SW 1271 (cell line): Measurements from ENCODE around the gene GDF9.

ENCODE experiments used
- DNase-seq, 2 experiments: peaks; one replicate each; lab custom pipeline; 2025; lab: John Stamatoyannopoulos, UW

The GDF9 gene, protein sequence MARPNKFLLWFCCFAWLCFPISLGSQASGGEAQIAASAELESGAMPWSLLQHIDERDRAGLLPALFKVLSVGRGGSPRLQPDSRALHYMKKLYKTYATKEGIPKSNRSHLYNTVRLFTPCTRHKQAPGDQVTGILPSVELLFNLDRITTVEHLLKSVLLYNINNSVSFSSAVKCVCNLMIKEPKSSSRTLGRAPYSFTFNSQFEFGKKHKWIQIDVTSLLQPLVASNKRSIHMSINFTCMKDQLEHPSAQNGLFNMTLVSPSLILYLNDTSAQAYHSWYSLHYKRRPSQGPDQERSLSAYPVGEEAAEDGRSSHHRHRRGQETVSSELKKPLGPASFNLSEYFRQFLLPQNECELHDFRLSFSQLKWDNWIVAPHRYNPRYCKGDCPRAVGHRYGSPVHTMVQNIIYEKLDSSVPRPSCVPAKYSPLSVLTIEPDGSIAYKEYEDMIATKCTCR

DNA sequence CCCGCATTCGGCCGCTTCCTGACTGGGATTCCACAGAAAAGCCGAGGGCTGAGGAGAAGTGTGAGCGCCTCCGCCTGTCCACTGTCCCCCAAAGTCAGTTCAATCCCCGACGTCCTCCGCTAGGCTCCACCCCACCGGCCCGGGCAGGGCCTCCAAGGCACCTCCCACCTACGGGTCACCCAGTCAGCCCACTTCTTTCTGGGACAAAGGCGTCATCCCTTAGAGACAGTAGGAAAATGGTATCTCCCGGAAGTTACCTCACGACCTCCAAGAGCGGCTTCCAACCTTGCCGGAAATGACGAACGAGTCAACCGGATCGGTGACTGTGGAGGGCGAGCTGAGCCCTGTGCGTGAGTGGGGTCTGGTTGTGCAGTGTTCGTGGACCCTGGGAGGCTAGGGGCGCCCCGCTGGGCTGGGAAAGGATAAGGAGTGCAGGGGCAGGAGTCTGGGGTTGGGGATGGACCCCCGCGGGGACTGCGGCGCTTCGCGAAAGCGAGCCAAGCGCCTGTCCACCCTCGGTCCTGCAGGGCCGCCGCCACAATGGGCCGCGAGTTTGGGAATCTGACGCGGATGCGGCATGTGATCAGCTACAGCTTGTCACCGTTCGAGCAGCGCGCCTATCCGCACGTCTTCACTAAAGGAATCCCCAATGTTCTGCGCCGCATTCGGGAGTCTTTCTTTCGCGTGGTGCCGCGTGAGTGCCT, at the start of gene GDF9, which contains the start of gene UQCRQ:
GDF9 (minus strand) TSS at position 128 of the 704 bp plus-strand sequence. CDS start 1,936 bp downstream, outside the sequence.
UQCRQ (plus strand) TSS at position 301 of the 704 bp plus-strand sequence; CDS start at position 541, 240 bp downstream.
- DNase-seq, result peak; percentile 100

DNA sequence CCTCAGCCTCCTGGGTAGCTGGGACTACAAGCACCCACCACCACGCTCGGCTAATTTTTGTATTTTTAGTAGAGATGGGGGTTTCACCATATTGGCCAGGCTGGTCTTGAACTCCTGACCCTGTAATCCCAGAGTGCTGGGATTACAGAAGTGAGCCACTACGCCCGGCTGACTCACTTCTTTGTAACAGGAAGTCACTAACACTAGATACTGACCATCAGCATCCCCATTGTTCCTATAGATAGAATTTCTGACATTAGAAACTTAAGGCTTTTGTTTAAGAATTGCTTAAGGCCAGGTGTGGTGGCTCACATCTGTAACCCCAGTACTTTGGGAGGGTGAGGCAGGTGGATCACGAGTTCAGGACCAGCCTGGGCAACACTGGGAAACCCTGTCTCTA, 49.4 kb upstream of the GDF9 start:
- DNase-seq, result peak in 1 of 2 experiments; percentile 21

DNA sequence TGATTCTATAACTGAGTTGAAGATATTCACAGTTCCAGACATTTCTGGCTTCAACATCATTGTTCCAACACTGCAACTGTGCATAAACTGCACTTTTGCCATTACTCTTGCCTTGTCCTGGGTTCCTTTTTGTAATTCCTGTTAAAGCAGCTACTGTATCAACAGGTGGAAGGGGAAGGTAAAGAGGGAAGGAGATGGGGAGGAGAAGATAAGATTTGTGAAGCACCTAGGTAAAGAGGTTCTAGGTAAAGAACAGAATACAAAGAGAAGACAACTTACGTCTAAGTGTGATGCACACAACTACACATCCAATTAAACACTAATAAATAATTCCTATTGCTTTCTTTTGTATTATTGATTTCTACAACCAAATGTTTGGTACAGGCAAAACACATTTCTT, 43.4 kb upstream of the GDF9 start:
- no peak for DNase-seq

DNA sequence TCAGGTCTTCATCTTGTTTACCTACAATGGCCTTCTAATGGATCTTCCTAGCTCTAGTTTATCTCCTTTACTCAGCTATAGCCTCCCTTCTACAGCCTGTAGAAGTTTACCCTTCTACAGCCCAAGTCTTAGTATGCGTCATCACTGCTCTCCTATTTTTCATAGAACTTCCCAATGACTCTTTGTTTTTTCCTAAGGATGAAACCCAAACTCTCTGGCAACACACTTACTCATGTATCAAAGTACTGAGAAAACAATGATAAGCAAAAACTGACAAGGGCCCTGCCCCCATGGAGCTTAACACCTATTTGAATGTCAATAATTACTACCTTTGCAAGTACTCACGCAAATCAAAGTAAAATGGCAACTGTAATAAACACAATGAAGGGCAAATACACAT, 40.9 kb upstream of the GDF9 start:
- no peak for DNase-seq

DNA sequence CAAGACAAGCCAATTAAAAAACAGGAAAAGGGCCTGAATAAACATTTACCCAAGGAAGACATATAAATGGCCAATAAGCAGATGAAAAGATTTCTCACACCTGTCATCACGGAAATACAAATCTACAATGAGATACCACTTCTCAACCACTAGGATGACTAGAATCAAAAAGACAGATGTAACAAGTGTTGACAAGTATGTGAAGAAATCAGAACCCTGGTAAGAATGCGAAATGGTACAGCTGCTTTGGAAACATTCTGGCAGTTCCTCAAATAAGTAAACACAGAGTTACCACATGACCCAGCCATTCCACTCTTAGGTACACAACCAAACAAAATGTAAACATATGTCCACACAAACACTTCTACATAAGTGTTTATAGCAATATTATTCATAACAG, 39.7 kb upstream of the GDF9 start:
- DNase-seq, result peak in 1 of 2 experiments; percentile 28

DNA sequence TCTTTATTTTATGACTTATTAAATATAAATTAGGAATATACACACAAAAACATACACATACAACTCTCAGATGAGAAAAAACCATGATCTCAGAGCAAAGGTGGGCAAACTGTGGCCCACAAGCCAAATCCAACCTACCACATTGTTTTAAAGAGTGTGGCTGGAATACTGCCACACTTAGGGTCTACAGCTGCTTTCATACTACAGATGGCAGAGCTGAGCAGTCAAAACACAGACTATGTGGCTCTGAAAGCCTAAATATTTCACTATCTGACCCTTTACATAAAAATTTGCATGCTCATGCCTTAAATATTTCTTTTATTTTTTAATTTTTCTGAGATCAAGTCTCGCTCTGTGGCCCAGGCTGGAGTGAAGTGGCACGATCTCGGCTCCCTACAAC, 35.5 kb upstream of the GDF9 start:
- DNase-seq, result no peak

DNA sequence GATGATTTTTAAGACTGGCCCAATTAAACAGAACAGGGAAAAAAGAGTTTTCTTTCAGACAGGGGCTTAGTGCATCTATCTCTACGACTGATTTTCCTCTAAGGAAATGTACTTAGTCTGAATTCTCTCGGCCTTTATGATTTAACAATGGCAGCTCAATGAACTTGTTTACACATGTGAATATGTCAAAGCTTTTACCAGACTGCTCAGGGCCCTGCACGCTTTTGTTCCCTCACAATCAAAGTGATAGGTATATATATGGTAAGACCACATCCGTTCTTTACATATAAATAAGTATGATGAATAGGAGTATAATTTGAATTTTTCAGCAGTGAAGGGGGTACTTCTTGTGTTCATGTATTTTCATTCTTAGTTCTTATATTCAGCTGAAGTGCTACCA, 34.8 kb upstream of the GDF9 start:
- no peak for DNase-seq

DNA sequence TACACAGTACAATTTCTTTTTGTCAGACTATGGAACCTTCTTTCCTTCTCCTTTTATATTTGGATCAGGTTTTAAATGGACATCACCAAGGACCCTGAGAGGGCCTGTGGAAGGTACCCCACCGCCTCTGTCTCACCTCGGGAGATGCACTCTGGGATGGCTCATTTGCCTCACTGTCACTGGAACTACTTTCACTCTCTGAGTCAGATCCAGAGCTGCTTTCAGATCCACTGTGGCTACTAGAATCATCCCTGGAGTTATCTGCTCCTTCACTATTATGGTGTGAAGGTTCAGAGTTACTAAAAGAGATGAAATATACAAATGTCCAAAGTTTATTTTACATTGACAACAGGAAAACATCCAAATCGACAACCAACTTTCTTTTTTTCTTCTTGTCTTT, 31.8 kb upstream of the GDF9 start:
- no peak for DNase-seq

DNA sequence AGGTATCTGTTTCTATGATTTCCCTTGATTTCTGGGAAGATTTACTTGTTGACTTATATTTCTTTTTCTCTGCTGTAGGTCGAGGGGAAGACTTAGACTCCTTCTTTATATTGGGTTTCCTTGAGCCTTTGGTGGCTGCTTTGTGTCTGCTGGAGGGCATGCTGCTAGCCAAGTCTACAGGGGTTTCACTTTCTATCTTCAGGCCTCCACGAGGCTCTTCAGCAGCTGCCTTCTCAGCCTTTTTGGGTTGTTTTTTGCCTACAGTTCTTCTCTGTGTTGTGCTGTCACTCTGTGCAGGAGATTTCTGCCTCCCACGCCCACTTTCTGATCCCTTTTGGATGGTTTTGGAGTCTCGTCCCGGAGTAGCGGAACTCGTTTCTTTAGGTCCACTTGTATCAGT, 30.4 kb upstream of the GDF9 start:
- DNase-seq, result no peak

DNA sequence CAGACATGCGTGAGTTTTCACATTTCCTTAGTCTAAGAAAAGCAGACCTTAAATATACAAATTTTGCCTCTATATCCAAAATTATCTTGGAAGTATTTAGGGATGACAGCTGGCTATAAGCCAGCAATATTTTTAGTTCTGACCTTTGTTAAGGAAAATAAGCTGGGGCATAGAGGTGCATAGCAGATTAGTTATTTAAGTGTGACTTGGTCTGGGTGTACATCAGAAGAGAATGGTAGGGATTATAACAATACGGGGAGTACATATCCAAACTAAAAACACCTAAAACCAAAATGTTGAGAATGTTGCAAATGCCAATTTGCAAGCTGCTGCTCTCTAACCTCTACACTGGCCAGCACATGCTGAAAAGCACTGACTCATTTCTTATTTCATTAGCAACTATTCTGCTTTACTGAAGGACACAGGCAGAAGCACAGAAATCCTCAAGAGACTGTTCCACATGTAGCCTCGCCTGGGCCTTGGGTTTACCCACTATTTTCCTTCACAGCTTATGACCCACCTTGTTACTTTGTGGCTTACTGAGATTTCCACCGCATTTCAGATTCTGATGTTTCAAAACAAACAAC, 29.5 kb upstream of the GDF9 start:
- no peak for DNase-seq

DNA sequence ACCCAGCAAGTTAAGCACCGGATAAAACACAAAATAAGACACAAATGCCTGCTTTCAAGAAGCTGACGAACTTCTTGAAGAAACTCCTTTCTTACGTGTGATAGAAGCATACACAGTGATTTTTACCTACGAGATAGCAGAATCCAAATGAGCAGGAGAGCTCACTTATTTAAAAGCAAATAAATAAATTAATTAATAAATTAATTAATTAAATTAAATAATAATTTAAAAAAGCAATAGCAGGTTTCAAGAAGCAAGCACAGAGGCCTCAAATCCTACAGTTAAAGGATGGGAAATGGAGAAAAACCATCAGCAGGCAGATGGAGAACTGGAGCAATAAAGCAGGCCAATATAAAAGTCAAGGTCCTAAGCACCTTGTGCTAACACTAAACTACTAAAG, 24.5 kb upstream of the GDF9 start:
- no peak for DNase-seq

DNA sequence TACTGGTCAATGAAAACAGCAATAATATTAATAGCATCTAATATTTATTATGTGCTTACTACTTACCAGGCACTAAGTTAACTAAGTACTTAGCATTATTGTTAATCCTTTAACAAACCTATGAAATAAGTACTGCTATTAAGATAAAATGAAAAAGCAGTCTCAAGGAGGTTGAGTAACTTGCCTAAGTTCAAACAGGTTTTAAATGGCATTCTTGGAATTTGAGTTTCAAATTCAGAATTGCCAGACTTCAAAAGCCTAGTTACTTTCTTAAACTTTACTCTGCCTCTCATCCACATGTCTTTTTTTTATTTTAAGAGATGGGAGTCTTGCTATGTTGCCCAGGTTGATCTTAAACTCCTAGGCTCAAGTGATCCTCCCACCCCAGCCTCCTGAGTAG, 23.2 kb upstream of the GDF9 start:
- no peak for DNase-seq

DNA sequence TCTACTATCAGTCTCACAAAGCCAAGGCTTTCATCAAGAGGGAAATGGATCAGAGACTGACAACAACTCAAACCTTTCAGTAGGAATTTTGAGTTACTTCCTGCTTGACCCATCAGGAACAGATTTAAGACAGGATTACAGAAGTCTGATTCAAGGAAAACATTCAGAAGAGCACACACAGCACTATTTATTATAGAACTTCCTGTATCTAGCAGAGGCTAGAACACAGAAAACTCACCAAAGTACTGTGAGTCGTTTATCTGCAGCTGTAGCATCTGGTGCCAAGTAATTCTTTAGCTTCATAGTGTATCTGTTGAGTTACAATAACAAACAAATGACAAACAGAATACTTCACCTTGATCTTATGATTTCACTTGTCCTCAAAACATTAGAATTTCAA, 21.0 kb upstream of the GDF9 start:
- no peak for DNase-seq

DNA sequence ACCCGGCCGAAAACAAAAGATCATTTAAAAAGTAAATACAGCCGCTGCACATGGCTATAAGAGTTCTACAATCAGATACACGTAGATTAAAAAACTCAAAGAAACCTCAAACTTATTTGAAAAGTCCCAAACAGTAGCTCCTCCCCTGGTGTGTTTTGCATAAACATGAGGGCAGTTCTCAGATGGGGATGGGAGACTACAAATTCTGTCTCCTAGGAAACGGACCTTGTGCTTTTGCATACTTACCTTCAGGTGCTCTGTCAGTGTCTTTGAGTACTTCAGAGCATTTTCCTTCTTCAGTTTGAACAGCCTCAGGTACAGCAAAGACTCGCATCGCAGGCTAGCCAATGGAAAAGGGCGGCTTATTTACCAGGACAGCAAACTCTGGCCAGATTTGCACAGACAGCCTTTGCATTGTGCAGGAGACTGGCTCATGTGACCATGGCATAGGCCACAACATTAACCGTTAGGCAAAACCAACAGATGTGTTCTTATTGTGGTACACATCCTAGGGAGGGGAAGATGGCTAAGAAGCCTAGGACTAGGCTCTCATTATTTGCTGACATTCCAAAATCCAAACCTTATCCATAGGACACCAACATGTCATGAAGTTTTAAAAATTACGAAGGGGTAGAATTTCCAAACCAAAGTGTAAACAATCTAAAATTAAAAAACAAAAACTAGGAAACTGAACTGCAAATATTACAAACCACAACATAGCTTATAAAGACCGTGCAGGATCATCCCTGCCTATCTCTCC, 20.0 kb upstream of the GDF9 start:
- no peak for DNase-seq

DNA sequence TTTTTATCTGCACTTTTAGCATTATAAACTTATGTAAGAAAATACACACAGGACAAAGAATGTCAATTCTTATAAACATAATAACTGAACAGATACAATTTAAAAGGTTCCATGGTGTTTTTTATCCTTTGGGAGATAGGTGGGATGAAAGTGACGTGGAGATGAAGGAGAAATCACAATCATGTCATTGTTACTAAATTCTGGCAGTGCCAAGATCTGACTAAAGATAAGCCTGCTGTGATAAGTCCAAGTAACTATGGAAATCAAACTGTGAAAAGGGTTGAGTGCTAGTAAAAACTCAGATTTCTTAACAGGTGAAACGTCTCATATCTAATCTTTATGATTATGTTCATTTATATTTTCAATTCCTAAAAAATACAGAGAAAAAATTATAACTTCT, 18.3 kb upstream of the GDF9 start:
- no peak for DNase-seq

DNA sequence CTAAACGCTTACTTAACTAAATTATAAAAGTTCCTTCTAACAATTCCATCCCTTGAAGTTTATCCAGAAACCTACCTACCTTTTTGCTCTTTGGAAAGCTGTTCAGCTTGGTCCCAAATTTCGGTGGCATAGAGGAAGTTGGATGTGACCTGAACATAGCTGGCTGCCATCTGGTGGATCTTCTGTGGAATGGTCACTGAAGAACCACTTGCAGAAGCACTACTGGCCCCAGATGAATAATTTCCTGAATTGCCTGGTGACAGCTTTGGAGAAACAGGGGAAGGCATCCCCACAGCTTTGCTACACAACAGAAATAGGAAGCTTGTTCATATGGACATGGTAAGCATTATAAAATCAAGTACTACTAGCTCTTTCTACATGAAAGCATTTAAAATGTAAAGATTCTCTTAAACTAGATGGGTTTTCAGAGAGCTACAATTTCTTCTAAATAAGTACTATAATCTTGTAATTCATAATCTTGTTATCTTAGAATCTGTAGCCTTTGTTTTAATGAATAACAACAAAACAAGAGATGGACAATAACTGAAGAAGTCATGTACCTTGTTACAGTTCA, 17.1 kb upstream of the GDF9 start:
- DNase-seq, result peak; percentile 27 to 77

DNA sequence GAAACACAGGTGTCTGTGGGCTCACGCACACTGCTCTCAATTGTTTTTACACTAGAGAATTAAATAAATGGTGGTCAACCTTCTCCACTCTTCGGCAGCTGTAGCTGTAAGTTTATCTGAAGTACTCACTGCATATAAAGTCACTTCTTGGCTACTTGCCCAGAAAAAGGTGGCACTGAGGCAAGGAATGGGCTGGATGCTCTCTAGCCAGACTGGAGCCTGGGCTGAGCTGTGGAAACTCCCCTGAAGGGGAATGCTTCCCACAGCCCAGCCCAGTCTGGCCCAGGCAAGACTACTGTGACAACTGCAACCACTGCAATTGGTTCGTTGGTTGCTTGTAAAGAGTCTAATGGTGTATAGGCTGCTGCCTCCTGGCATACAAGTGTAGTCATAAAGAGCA, 11.7 kb upstream of the GDF9 start:
- DNase-seq, result no peak

DNA sequence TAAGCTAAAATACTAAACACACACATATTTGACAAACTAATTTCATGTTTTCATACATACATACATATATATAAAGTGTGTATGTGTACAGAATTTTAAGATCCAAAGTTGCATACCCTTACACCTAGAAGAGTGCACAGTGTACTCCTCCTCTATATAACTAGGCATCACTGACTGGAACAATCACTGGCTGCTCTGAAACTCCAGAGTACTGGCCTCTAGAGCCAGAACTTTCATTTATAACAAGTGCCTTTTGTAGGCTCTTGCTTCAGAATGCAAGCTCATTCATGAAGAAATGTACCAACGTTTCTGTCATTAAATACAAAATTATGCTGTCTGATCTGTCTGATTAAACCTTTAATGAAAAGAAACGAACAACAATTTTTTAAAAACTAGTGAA, 11.2 kb upstream of the GDF9 start:
- no peak for DNase-seq

DNA sequence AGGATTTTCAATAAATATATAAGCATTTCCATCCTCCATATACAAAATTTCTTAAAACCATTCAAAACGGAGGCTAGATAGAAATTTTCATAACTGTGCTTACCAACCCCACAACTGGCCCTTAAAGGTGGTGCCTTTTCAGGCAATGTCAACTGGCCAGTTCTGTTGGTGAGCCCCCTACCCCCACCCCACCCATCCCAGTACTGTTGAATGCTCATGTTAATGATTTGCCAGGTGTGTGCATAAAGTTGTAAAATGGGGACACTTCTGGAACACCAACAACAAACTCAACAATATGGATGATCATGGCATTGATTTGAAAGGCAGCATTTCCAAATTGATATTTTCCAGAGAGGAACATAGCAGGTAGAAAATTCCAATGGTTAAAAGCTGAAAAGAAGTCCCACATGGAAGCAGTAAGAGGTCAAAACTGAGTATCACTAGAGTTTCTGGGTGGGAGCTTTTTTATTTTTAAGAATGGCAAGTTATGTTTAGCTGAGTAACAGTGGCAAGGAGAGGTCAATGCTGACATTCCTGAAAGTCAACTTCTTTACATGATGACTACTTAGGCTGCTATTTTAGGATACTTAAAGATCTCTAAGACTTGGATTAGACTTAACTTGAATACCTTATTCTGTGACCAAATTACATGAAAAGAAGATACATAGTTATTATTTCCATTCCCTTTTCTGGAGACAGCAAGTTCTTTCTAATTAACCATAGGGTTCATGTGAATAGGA, 9.9 kb upstream of the GDF9 start:
- no peak for DNase-seq

DNA sequence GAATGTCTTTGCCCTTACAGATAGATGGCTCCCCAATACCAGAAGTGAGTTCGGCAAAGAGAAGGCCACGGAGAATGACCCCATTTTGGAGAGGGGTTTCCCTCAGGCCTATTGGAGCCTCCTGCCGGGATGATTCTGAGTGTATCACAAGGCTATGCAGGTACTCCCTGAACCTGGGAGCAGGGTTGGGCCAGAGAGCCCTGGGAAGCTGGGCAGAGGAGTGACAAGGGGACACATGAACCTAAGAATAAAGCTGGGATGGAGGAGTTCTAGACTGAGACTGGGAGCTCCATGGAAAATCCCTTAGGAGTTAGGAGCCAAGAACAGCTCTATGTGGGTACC, 7.6 kb upstream of the GDF9 start:
- no peak for DNase-seq
